NCI-H1417 (cell line): ENCODE measurements around the gene SND1.

Source experiments
- DNase-seq, 3 experiments: peaks; one replicate each; lab custom pipeline; 2025; lab: John Stamatoyannopoulos, UW

The SND1 gene

GRCh38 chr7:128039544-128039953, 387.6 kb downstream of the SND1 start:
- peak in 2 of 3 experiments; percentile 41 to 81 for DNase-seq

- DNase-seq = no peak
These were observed 388.2 kb downstream of the SND1 start for GRCh38 chr7:128040205-128040604.

GRCh38 chr7:128041203-128041602, 389.2 kb downstream of the SND1 start:
- DNase-seq = no peak

GRCh38 chr7:128042012-128042411, 390.0 kb downstream of the SND1 start:
- DNase-seq = no peak

- DNase-seq = no peak
These were observed 392.1 kb downstream of the SND1 start for GRCh38 chr7:128044064-128044463.

GRCh38 chr7:128045158-128045557, 393.2 kb downstream of the SND1 start:
- DNase-seq = no peak

- no peak for DNase-seq
These were observed 393.8 kb downstream of the SND1 start for GRCh38 chr7:128045766-128046165.

GRCh38 chr7:128052404-128052803, 400.4 kb downstream of the SND1 start:
- no peak for DNase-seq

GRCh38 chr7:128053023-128053422, 401.0 kb downstream of the SND1 start:
- peak; percentile 70 to 94 (median 75) for DNase-seq

- no peak for DNase-seq
These were observed 402.0 kb downstream of the SND1 start for GRCh38 chr7:128053991-128054390.

- DNase-seq = no peak
These were observed 402.5 kb downstream of the SND1 start for GRCh38 chr7:128054511-128054910.

GRCh38 chr7:128055637-128056036, 403.6 kb downstream of the SND1 start:
- DNase-seq = no peak

- DNase-seq = no peak
These were observed 404.9 kb downstream of the SND1 start for GRCh38 chr7:128056901-128057300.

GRCh38 chr7:128057909-128058308, 405.9 kb downstream of the SND1 start:
- no peak for DNase-seq

GRCh38 chr7:128059143-128059988, 407.4 kb downstream of the SND1 start:
- DNase-seq = no peak

GRCh38 chr7:128060018-128060417, 408.0 kb downstream of the SND1 start:
- no peak for DNase-seq

- DNase-seq = no peak
These were observed 411.1 kb downstream of the SND1 start for GRCh38 chr7:128063088-128063487.

GRCh38 chr7:128065872-128066271, 413.9 kb downstream of the SND1 start:
- no peak for DNase-seq

- no peak for DNase-seq
These were observed 414.4 kb downstream of the SND1 start for GRCh38 chr7:128066395-128066794.

- DNase-seq = no peak
These were observed 414.9 kb downstream of the SND1 start for GRCh38 chr7:128066858-128067257.

- no peak for DNase-seq
These were observed 416.0 kb downstream of the SND1 start for GRCh38 chr7:128067983-128068382.

- DNase-seq = no peak
These were observed 416.8 kb downstream of the SND1 start for GRCh38 chr7:128068785-128069184.

- no peak for DNase-seq
These were observed 417.7 kb downstream of the SND1 start for GRCh38 chr7:128069373-128070364.
